ENCODE data around the gene CALHM6. TPM values are rescaled to one million over a fixed set of nuclear protein-coding genes. Genes with fewer than 3 reads are reported as not detected.
"Not testable (repeated sequence)": the region's sequence is repeated elsewhere in the genome, so short reads cannot be mapped to it uniquely, and the experiment has no call there.

The CALHM6 gene
- total RNA-seq, 2 donors from 2014 or later, result 7.5 to 18.9 TPM

- Mint-ChIP-seq H3K9me3 (no peaks in the 10 kb centered on the region), H3K4me1 (peaks cover 19% of the 10 kb centered on the region), H3K36me3 (ENCODE audit: low read depth) (no peaks in the 10 kb centered on the region), H3K27ac (peak overlapping the region; percentile 62), H3K4me3 (peak overlapping the region; percentile 70), H3K27me3 (peaks cover 4% of the 10 kb centered on the region)
- peak; percentile 86 for ATAC-seq (replicated peaks)
Measured at GRCh38 chr6:116476002-116476678, 15.0 kb downstream of the CALHM6 start.

GRCh38 chr6:116482780-116483179, 21.6 kb downstream of the CALHM6 start:
- H3K36me3 Mint-ChIP-seq (ENCODE audit: low read depth), result no peaks in the 10 kb centered on the region
- no peak overlapping the region for H3K4me3 Mint-ChIP-seq
- no peak overlapping the region for H3K27ac Mint-ChIP-seq
- no peaks in the 10 kb centered on the region for H3K4me1 Mint-ChIP-seq
- no peak for ATAC-seq (replicated peaks)
- H3K9me3 Mint-ChIP-seq, result no peaks in the 10 kb centered on the region
- peaks cover 16% of the 10 kb centered on the region for H3K27me3 Mint-ChIP-seq

- Mint-ChIP-seq H3K36me3 (ENCODE audit: low read depth) (no peaks in the 10 kb centered on the region), H3K9me3 (no peaks in the 10 kb centered on the region), H3K27me3 (peaks cover 16% of the 10 kb centered on the region), H3K4me1 (no peaks in the 10 kb centered on the region), H3K4me3 (no peak overlapping the region), H3K27ac (no peak overlapping the region)
- no peak for ATAC-seq (replicated peaks)
Measured at GRCh38 chr6:116483616-116484015, 22.4 kb downstream of the CALHM6 start.

GRCh38 chr6:116485559-116486184, 24.5 kb downstream of the CALHM6 start:
- Mint-ChIP-seq H3K9me3 (no peaks in the 10 kb centered on the region), H3K27me3 (peaks cover 26% of the 10 kb centered on the region), H3K4me1 (no peaks in the 10 kb centered on the region), H3K36me3 (ENCODE audit: low read depth) (no peaks in the 10 kb centered on the region), H3K4me3 (no peak overlapping the region), H3K27ac (no peak overlapping the region)
- no peak for ATAC-seq (replicated peaks)

- Mint-ChIP-seq H3K9me3 (no peaks in the 10 kb centered on the region), H3K4me1 (no peaks in the 10 kb centered on the region), H3K27me3 (peaks cover 13% of the 10 kb centered on the region), H3K36me3 (ENCODE audit: low read depth) (no peaks in the 10 kb centered on the region), H3K27ac (no peak overlapping the region), H3K4me3 (no peak overlapping the region)
- ATAC-seq (replicated peaks), result no peak
Measured at GRCh38 chr6:116491610-116492330, 30.6 kb downstream of the CALHM6 start.

GRCh38 chr6:116492331-116493067, 31.3 kb downstream of the CALHM6 start:
- Mint-ChIP-seq H3K9me3 (no peaks in the 10 kb centered on the region), H3K27ac (no peak overlapping the region), H3K27me3 (peaks cover 13% of the 10 kb centered on the region), H3K4me1 (no peaks in the 10 kb centered on the region), H3K36me3 (ENCODE audit: low read depth) (no peaks in the 10 kb centered on the region), H3K4me3 (no peak overlapping the region)
- ATAC-seq (replicated peaks), result no peak

GRCh38 chr6:116495161-116495560, 34.0 kb downstream of the CALHM6 start:
- H3K9me3 Mint-ChIP-seq; H3K4me1 Mint-ChIP-seq; H3K36me3 Mint-ChIP-seq (ENCODE audit: low read depth); ATAC-seq (replicated peaks); H3K27ac Mint-ChIP-seq; H3K4me3 Mint-ChIP-seq: not testable (repeated sequence)
- peaks cover 18% of the 10 kb centered on the region for H3K27me3 Mint-ChIP-seq

GRCh38 chr6:116497113-116497676, 36.0 kb downstream of the CALHM6 start:
- ATAC-seq (replicated peaks), result no peak
- H3K27ac Mint-ChIP-seq, result no peak overlapping the region
- H3K4me1 Mint-ChIP-seq, result no peaks in the 10 kb centered on the region
- peaks cover 18% of the 10 kb centered on the region for H3K27me3 Mint-ChIP-seq
- no peak overlapping the region for H3K4me3 Mint-ChIP-seq
- no peaks in the 10 kb centered on the region for H3K9me3 Mint-ChIP-seq
- H3K36me3 Mint-ChIP-seq (ENCODE audit: low read depth), result no peaks in the 10 kb centered on the region

- Mint-ChIP-seq H3K36me3 (ENCODE audit: low read depth) (no peaks in the 10 kb centered on the region), H3K27ac (no peak overlapping the region), H3K27me3 (peaks cover 25% of the 10 kb centered on the region), H3K4me3 (no peak overlapping the region), H3K4me1 (no peaks in the 10 kb centered on the region), H3K9me3 (no peaks in the 10 kb centered on the region)
- no peak for ATAC-seq (replicated peaks)
Measured at GRCh38 chr6:116500969-116501433, 39.8 kb downstream of the CALHM6 start.

GRCh38 chr6:116507324-116507723, 46.1 kb downstream of the CALHM6 start:
- no peak overlapping the region for H3K4me3 Mint-ChIP-seq
- ATAC-seq (replicated peaks), result no peak
- H3K4me1 Mint-ChIP-seq, result no peaks in the 10 kb centered on the region
- peaks cover 4% of the 10 kb centered on the region for H3K9me3 Mint-ChIP-seq
- H3K27me3 Mint-ChIP-seq, result peaks cover 10% of the 10 kb centered on the region
- H3K36me3 Mint-ChIP-seq (ENCODE audit: low read depth), result no peaks in the 10 kb centered on the region
- no peak overlapping the region for H3K27ac Mint-ChIP-seq

GRCh38 chr6:116508527-116508926, 47.4 kb downstream of the CALHM6 start:
- H3K4me3 Mint-ChIP-seq, result no peak overlapping the region

GRCh38 chr6:116511424-116512110, 50.4 kb downstream of the CALHM6 start, which contains the start of gene CALHM5:
TSS of gene CALHM5 (plus strand) at chr6:116511639. CDS start at chr6:116511697, 58 bp downstream.
- Mint-ChIP-seq H3K4me3 (no peak within 1 kb of the TSS), H3K4me1 (no peaks in the 10 kb centered on the region), H3K9me3 (peaks cover under 1% of the 10 kb centered on the region), H3K36me3 (ENCODE audit: low read depth) (no peaks in the 10 kb centered on the region), H3K27me3 (no peaks in the 10 kb centered on the region), H3K27ac (no peak within 1 kb of the TSS)
- ATAC-seq (replicated peaks), result no peak

More at GRCh38 chr6:116508527-116508926, 47.4 kb downstream of the CALHM6 start:
- Mint-ChIP-seq H3K27ac (no peak overlapping the region), H3K36me3 (ENCODE audit: low read depth) (no peaks in the 10 kb centered on the region), H3K4me1 (no peaks in the 10 kb centered on the region), H3K9me3 (peaks cover 4% of the 10 kb centered on the region), H3K27me3 (peaks cover 1% of the 10 kb centered on the region)
- no peak for ATAC-seq (replicated peaks)

- H3K4me3 Mint-ChIP-seq, result no peak overlapping the region
- H3K27me3 Mint-ChIP-seq, result no peaks in the 10 kb centered on the region
- H3K9me3 Mint-ChIP-seq, result no peaks in the 10 kb centered on the region
- H3K4me1 Mint-ChIP-seq, result no peaks in the 10 kb centered on the region
- no peak overlapping the region for H3K27ac Mint-ChIP-seq
- ATAC-seq (replicated peaks), result no peak
- no peaks in the 10 kb centered on the region for H3K36me3 Mint-ChIP-seq (ENCODE audit: low read depth)
Measured at GRCh38 chr6:116512111-116512559, 51.0 kb downstream of the CALHM6 start.
